HG03025 (cell line): ENCODE measurements around the gene PIK3CB.

ENCODE experiments used
- ATAC-seq: cut with Tn5 transposase; IDR thresholded peaks from one replicate; pipeline ENCODE4 v1.9.1; 2021; ENCODE audit warnings: mild to moderate bottlenecking, moderate library complexity; ENCODE audit not compliant: unreplicated experiment, low FRiP score

The PIK3CB gene

GRCh38 chr3:138834596-138835396, at the start of gene PIK3CB:
PIK3CB (minus strand) TSS chr3:138834928; CDS start chr3:138759343, 75,585 bp downstream.
- ATAC-seq, result peak; percentile 94

GRCh38 chr3:138881233-138881632, 46.5 kb upstream of the PIK3CB start:
- no peak for ATAC-seq

- ATAC-seq, result no peak
Observed at GRCh38 chr3:138879541-138880380, 45.0 kb upstream of the PIK3CB start.

GRCh38 chr3:138877226-138877625, 42.5 kb upstream of the PIK3CB start:
- ATAC-seq, result no peak

GRCh38 chr3:138875754-138876664, 41.3 kb upstream of the PIK3CB start:
- no peak for ATAC-seq

- no peak for ATAC-seq
Observed at GRCh38 chr3:138875096-138875753, 40.5 kb upstream of the PIK3CB start.

- no peak for ATAC-seq
Observed at GRCh38 chr3:138873471-138874278, 38.9 kb upstream of the PIK3CB start.

- no peak for ATAC-seq
Observed at GRCh38 chr3:138872632-138873031, 37.9 kb upstream of the PIK3CB start.

- ATAC-seq, result no peak
Observed at GRCh38 chr3:138867996-138868395, 33.3 kb upstream of the PIK3CB start.

GRCh38 chr3:138863776-138864113, 29.0 kb upstream of the PIK3CB start:
- ATAC-seq, result no peak

GRCh38 chr3:138862924-138863775, 28.4 kb upstream of the PIK3CB start:
- ATAC-seq, result no peak

- ATAC-seq, result no peak
Observed at GRCh38 chr3:138862531-138862923, 27.8 kb upstream of the PIK3CB start.

- ATAC-seq, result no peak
Observed at GRCh38 chr3:138861798-138862197, 27.1 kb upstream of the PIK3CB start.

GRCh38 chr3:138856799-138857198, 22.1 kb upstream of the PIK3CB start:
- no peak for ATAC-seq

GRCh38 chr3:138854940-138855339, 20.2 kb upstream of the PIK3CB start:
- ATAC-seq, result no peak

- ATAC-seq, result no peak
Observed at GRCh38 chr3:138854204-138854603, 19.5 kb upstream of the PIK3CB start.

- no peak for ATAC-seq
Observed at GRCh38 chr3:138850151-138850550, 15.4 kb upstream of the PIK3CB start.

GRCh38 chr3:138849222-138849940, 14.7 kb upstream of the PIK3CB start:
- ATAC-seq, result no peak
